CD14-positive monocyte (primary cell): Measurements from ENCODE around the gene AXIN1. TPM values are rescaled to one million over a fixed set of nuclear protein-coding genes. Genes with fewer than 3 reads are reported as not detected.
A peak's percentile ranks its signal among the peaks of the same experiment; 100 is the strongest.
"Not testable (repeated sequence)": the region's sequence is repeated elsewhere in the genome, so short reads cannot be mapped to it uniquely, and the experiment has no call there.

ENCODE experiments used
- DNase-seq, 3 donors: peaks; one replicate each; pipeline ENCODE4 v3.0.0-alpha.2; 2011 to 2022
- H2AFZ ChIP-seq: 2 replicates; pipeline ENCODE4 v1.6.0; 2012; ENCODE audit warnings: mild to moderate bottlenecking, low read depth, low read length, inconsistent platforms; ENCODE audit not compliant: insufficient read depth, poor library complexity, severe bottlenecking
- H3K27ac ChIP-seq, 2 donors: 1 replicate in 1 of 2; 2 replicates in 1 of 2; pipeline ENCODE4 v1.5.1; 2012 to 2013; ENCODE audit warnings: low read length in 2 of 2, control low read depth in 1 of 2, inconsistent platforms in 1 of 2, low read depth in 1 of 2, mild to moderate bottlenecking in 1 of 2
- H3K27me3 ChIP-seq, 2 donors: one replicate each; pipeline versions ENCODE4 v1.6.0 to v1.6.1; 2011 to 2013; ENCODE audit warnings: low read length in 2 of 2; ENCODE audit not compliant: control insufficient read depth in 2 of 2, insufficient read depth in 2 of 2
- H3K36me3 ChIP-seq, 2 donors: replicated peaks in 1 of 2; 1 replicate in 1 of 2; 2 replicates in 1 of 2; pipeline versions ENCODE4 v1.5.1 to v1.6.1; 2012 to 2013; ENCODE audit warnings: low read length in 2 of 2, control low read depth in 1 of 2, inconsistent platforms in 1 of 2, mild to moderate bottlenecking in 1 of 2; ENCODE audit not compliant: insufficient read depth in 2 of 2, control insufficient read depth in 1 of 2
- H3K4me1 ChIP-seq, 2 donors: 1 replicate in 1 of 2; 2 replicates in 1 of 2; pipeline versions ENCODE4 v1.5.1 to v1.6.1; 2012 to 2013; ENCODE audit warnings: low read length in 2 of 2, control low read depth in 1 of 2, inconsistent platforms in 1 of 2, mild to moderate bottlenecking in 1 of 2, moderate library complexity in 1 of 2; ENCODE audit not compliant: insufficient read depth in 2 of 2, control insufficient read depth in 1 of 2
- H3K4me2 ChIP-seq: replicated peaks from 2 replicates; pipeline ENCODE3; 2012; ENCODE audit warnings: low read length, moderate library complexity, mild to moderate bottlenecking; ENCODE audit not compliant: poor library complexity, severe bottlenecking; ENCODE audit errors: extremely low read depth
- H3K4me3 ChIP-seq, 3 experiments: fragments of 200-600 bp in 1 of 3; sonication (generic) in 1 of 3; replicated peaks in 1 of 3; 1 replicate in 2 of 3; 2 replicates in 1 of 3; pipeline ENCODE4 v1.5.1; 2011 to 2013; ENCODE audit warnings: low read length in 3 of 3, mild to moderate bottlenecking in 3 of 3, control low read depth in 2 of 3, low read depth in 2 of 3, inconsistent platforms in 1 of 3, moderate library complexity in 1 of 3
- H3K79me2 ChIP-seq: 2 replicates; pipeline ENCODE4 v1.6.0; 2012; ENCODE audit warnings: mild to moderate bottlenecking, control low read depth, inconsistent platforms, low read length, moderate library complexity; ENCODE audit not compliant: insufficient read depth
- H3K9ac ChIP-seq: 2 replicates; pipeline ENCODE4 v1.6.0; 2017; ENCODE audit warnings: low read length, mild to moderate bottlenecking; ENCODE audit not compliant: insufficient read depth, poor library complexity, severe bottlenecking
- H3K9me3 ChIP-seq, 2 donors: replicated peaks in 1 of 2; 1 replicate in 1 of 2; 2 replicates in 1 of 2; pipeline versions ENCODE4 v1.5.1 to v1.6.1; 2012 to 2013; ENCODE audit warnings: low read length in 2 of 2, control low read depth in 1 of 2; ENCODE audit not compliant: control insufficient read depth in 1 of 2, insufficient read depth in 1 of 2
- H4K20me1 ChIP-seq: 2 replicates; pipeline ENCODE4 v1.6.0; 2012; ENCODE audit warnings: mild to moderate bottlenecking, low read length, control low read depth, moderate library complexity; ENCODE audit not compliant: insufficient read depth
- H3K27ac Mint-ChIP-seq, 7 donors: one replicate each; pipeline ENCODE4 v1.8.0; 2020; ENCODE audit warnings: mild to moderate bottlenecking in 7 of 7, mixed read lengths in 7 of 7, moderate library complexity in 6 of 7, inconsistent platforms in 2 of 7
- H3K27me3 Mint-ChIP-seq, 3 donors: one replicate each; pipeline ENCODE4 v1.8.0; 2021 to 2022; ENCODE audit warnings: low read depth in 3 of 3, mild to moderate bottlenecking in 3 of 3, mixed read lengths in 3 of 3, moderate library complexity in 3 of 3, inconsistent platforms in 1 of 3
- H3K36me3 Mint-ChIP-seq, 2 donors: one replicate each; pipeline ENCODE4 v1.8.0; 2020; ENCODE audit warnings: mixed read lengths in 2 of 2, inconsistent platforms in 1 of 2, mild to moderate bottlenecking in 1 of 2
- H3K4me1 Mint-ChIP-seq: one replicate; pipeline ENCODE4 v1.8.0; 2020; ENCODE audit warnings: mild to moderate bottlenecking, mixed read lengths
- H3K4me3 Mint-ChIP-seq, 2 donors: one replicate each; pipeline ENCODE4 v1.8.0; 2020; ENCODE audit warnings: mild to moderate bottlenecking in 2 of 2, mixed read lengths in 2 of 2, moderate library complexity in 1 of 2
- H3K9me3 Mint-ChIP-seq, 7 donors: one replicate each; pipeline ENCODE4 v1.8.0; 2020 to 2022; ENCODE audit warnings: mixed read lengths in 7 of 7, mild to moderate bottlenecking in 6 of 7, moderate library complexity in 6 of 7, inconsistent platforms in 2 of 7
- WGBS: methylation state at CpG from one replicate; pipeline ENCODE4 v1.1.5; 2013; ENCODE audit warnings: missing lambda C conversion rate; ENCODE audit not compliant: insufficient coverage; 5-methylcytosine and 5-hydroxymethylcytosine counted together
- intact Hi-C, 2 donors: fragments of 100-400 bp; cut with micrococcal nuclease; formaldehyde crosslinking; loops; one replicate each; pipeline versions ENCODE4 v1.15.0 to v1.15.1; 2023
- polyA plus RNA-seq, 3 donors: library from polyadenylated mRNA; depleted of rRNA in 1 of 3; unstranded in 2 of 3; stranded (reverse) in 1 of 3; fragments of 300-500 nt in 2 of 3; fragments of >200 nt in 1 of 3; fragmentation: Illumina TruSeq in 2 of 3; gene quantifications; 1 replicate in 2 of 3; 2 replicates in 1 of 3; pipeline ENCODE4 v1.2.3, GENCODE V29; 2012 to 2021
- TF ChIP-seq, protein P1 (sequence below): fragments of 200-600 bp; IDR thresholded peaks from one replicate; pipeline ENCODE4 v1.8.0; 2022; ENCODE audit warnings: antibody characterized with exemption, mild to moderate bottlenecking

AXIN1 gene
- polyA plus RNA-seq, 3 donors, result 0.30 to 20.9 (median 0.74) TPM

GRCh38 chr16:334164-334832, 18.2 kb downstream of the AXIN1 start:
- H3K9me3 ChIP-seq, H3K9me3 Mint-ChIP-seq, H3K27me3 ChIP-seq, H2AFZ ChIP-seq, DNase-seq, H3K9ac ChIP-seq, H3K4me3 Mint-ChIP-seq, H3K4me2 ChIP-seq, H3K27me3 Mint-ChIP-seq, intact Hi-C loops, H3K4me3 ChIP-seq: not testable (repeated sequence)
- Mint-ChIP-seq H3K27ac (peak overlapping the region in 2 of 7 donors; percentile 25 to 56), H3K4me1 (peaks cover 79% of the 10 kb centered on the region), H3K36me3 (peaks cover 10 to 13% of the 10 kb centered on the region in 2 donors)
- Histone ChIP-seq H3K27ac (peak overlapping the region in 1 of 2 donors; percentile 26), H3K79me2 (peaks cover 100% of the 10 kb centered on the region), H3K36me3 (peaks cover 0 to 10% of the 10 kb centered on the region in 2 donors), H4K20me1 (peaks cover 56% of the 10 kb centered on the region), H3K4me1 (peaks cover 37 to 49% of the 10 kb centered on the region in 2 donors)
- 91% methylated on average over 5 of the region's 5 CpGs for WGBS

DNA sequence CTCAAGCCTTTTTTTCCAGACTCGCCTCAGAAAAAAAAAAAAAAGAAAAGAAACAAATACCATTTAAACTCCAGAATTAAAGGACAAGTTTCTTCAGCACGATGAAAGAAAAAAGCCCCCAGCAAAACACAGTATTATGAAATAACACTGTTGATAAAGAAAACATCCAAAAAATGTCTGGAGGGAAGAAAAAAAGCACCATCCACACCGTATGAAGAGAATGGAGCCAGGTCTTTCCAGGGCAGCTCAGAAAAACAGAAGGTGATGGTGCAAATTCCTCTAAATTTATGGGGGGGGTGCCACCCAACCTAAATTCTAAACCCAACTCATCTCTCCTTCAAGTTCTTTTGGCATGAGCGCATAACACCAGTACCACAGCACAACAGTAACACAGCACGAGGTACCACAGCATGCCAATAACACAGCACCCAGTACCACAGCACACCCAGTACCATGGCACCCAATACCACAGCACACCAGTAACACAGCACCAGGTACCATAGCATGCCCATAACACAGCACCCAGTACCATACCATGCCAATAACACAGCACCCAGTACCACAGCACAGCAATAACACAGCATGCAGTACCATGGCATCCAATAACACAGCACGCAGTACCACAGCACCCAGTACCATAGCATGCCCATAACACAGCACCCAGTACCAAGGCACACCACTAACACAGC, 19.0 kb downstream of the AXIN1 start:
- Histone ChIP-seq H4K20me1 (peaks cover 55% of the 10 kb centered on the region), H3K27me3 (no peaks in the 10 kb centered on the region), H3K36me3 (peaks cover 0 to 10% of the 10 kb centered on the region in 2 donors), H3K27ac (peak overlapping the region in 1 of 2 donors; percentile 26), H3K4me1 (peaks cover 34 to 48% of the 10 kb centered on the region in 2 donors), H2AFZ (no peak overlapping the region), H3K9me3 (no peaks in the 10 kb centered on the region), H3K9ac (no peak overlapping the region), H3K4me2 (no peak overlapping the region), H3K79me2 (peaks cover 100% of the 10 kb centered on the region), H3K4me3 (no peak overlapping the region)
- Mint-ChIP-seq H3K36me3 (peaks cover 10 to 13% of the 10 kb centered on the region in 2 donors), H3K4me3 (no peak overlapping the region), H3K9me3 (peaks cover 0 to 2% (median 0%) of the 10 kb centered on the region in 7 donors), H3K27ac (peak overlapping the region in 2 of 7 donors; percentile 32), H3K27me3 (peaks cover 0 to 4% (median 0%) of the 10 kb centered on the region in 3 donors), H3K4me1 (peaks cover 72% of the 10 kb centered on the region)
- TF ChIP-seq, protein P1, sequence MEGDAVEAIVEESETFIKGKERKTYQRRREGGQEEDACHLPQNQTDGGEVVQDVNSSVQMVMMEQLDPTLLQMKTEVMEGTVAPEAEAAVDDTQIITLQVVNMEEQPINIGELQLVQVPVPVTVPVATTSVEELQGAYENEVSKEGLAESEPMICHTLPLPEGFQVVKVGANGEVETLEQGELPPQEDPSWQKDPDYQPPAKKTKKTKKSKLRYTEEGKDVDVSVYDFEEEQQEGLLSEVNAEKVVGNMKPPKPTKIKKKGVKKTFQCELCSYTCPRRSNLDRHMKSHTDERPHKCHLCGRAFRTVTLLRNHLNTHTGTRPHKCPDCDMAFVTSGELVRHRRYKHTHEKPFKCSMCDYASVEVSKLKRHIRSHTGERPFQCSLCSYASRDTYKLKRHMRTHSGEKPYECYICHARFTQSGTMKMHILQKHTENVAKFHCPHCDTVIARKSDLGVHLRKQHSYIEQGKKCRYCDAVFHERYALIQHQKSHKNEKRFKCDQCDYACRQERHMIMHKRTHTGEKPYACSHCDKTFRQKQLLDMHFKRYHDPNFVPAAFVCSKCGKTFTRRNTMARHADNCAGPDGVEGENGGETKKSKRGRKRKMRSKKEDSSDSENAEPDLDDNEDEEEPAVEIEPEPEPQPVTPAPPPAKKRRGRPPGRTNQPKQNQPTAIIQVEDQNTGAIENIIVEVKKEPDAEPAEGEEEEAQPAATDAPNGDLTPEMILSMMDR, result no peak
- intact Hi-C loops, result no loop called here
- WGBS, result 100% methylated on average over 3 of the region's 6 CpGs
- no peak for DNase-seq

DNA sequence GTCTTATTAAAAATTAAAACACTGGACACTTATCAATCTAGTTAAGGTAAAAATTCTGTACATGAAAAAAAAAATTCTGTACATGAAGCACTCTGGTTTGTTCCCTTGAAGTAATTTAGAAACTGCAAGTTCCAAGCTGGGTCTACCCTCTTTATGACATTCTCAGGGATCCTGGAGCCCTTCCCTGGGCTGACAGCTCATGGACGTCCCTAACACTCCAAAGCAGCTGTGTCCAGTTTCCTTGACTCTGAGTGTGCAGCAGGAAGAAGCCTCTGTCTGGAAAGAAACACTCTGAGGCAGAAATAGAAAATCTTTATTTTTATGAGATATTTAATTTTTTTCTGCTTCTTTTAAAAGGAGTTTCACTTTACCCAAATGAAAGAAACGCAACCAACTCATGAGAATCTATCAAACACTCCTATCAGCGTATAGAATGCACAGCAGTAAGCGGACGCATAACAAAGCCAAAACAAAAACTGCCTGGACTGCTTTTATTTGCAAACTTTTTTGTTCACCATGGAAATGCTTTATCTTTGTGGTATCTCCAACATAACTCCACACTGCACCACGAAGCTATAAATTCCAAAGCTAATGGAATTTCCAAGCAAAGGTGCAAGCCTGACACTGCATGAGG, 21.2 kb downstream of the AXIN1 start:
- Histone ChIP-seq H4K20me1 (peaks cover 50% of the 10 kb centered on the region), H3K4me1 (peaks cover 34 to 49% of the 10 kb centered on the region in 2 donors), H3K36me3 (peaks cover 0 to 10% of the 10 kb centered on the region in 2 donors), H3K79me2 (peaks cover 98% of the 10 kb centered on the region)
- 80% methylated on average over 1 of the region's 6 CpGs for WGBS
- Mint-ChIP-seq H3K4me1 (peaks cover 69% of the 10 kb centered on the region), H3K27ac (peak overlapping the region in 3 of 7 donors; percentile 19 to 65 (median 22)), H3K36me3 (peaks cover 10 to 13% of the 10 kb centered on the region in 2 donors)
- H3K27me3 ChIP-seq, intact Hi-C loops, H3K4me2 ChIP-seq, H3K9me3 ChIP-seq, H3K9me3 Mint-ChIP-seq, H3K27ac ChIP-seq, H3K4me3 Mint-ChIP-seq, H3K27me3 Mint-ChIP-seq, H3K9ac ChIP-seq, DNase-seq, H3K4me3 ChIP-seq, H2AFZ ChIP-seq: not testable (repeated sequence)
